Panc1 (cell line): Measurements from ENCODE around the gene LSM2.

Source experiments
- POLR2AphosphoS5 ChIP-seq: IDR thresholded peaks from 2 replicates; pipeline ENCODE4 v1.6.1; 2012; ENCODE audit warnings: mild to moderate bottlenecking, low read depth, low read length, moderate library complexity
- TF ChIP-seq, protein P1 (sequence below): fragments of 450-650 bp; IDR thresholded peaks from 2 replicates; pipeline ENCODE4 v1.5.1; 2017; ENCODE audit warnings: mild to moderate bottlenecking
- TF ChIP-seq, protein P2 (sequence below), 2 experiments: IDR thresholded peaks; 2 replicates each; pipeline ENCODE4 v1.6.1; 2011 to 2012; ENCODE audit warnings: low read depth in 2 of 2, control low read depth in 1 of 2, low read length in 1 of 2, mild to moderate bottlenecking in 1 of 2, moderate library complexity in 1 of 2; ENCODE audit not compliant: insufficient read depth in 1 of 2

DNA sequence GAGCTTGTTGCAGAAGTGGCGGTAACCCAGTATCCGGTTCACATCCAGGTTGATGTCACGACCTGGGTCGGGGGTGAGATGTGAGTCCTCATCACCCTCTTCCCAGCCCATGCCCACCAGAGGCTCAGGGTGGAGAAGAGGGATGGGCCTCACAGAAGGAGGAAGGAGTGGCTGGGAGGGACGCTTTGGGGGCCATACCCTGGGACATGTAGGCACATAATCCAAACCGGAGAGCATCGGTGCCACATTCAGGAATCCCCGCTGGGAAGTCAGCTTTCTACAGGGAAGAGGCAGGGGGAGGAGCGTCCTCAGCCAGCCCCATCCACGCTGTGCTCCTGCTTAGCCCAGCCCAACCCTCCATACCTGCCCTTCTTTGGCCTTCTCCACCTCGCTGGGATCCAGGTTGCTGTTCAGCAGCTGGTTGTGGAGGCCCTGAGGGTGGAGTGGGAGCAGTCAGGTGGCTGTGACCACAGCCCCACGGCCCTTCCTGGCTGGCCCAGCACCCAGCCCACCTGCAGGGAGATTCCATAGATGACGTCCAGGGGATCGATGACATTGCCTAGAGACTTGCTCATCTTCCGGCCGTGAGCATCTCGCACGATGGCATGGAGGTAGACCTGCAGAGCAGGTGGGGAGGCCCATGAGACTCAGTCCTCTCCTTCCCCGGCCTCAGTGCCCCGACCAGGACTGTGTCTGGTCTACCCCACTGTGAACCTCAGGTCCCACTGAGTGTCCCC lies 26.1 kb downstream of the LSM2 start:
- TF ChIP-seq, protein P1, sequence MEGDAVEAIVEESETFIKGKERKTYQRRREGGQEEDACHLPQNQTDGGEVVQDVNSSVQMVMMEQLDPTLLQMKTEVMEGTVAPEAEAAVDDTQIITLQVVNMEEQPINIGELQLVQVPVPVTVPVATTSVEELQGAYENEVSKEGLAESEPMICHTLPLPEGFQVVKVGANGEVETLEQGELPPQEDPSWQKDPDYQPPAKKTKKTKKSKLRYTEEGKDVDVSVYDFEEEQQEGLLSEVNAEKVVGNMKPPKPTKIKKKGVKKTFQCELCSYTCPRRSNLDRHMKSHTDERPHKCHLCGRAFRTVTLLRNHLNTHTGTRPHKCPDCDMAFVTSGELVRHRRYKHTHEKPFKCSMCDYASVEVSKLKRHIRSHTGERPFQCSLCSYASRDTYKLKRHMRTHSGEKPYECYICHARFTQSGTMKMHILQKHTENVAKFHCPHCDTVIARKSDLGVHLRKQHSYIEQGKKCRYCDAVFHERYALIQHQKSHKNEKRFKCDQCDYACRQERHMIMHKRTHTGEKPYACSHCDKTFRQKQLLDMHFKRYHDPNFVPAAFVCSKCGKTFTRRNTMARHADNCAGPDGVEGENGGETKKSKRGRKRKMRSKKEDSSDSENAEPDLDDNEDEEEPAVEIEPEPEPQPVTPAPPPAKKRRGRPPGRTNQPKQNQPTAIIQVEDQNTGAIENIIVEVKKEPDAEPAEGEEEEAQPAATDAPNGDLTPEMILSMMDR, result no peak
- TF ChIP-seq, protein P2, sequence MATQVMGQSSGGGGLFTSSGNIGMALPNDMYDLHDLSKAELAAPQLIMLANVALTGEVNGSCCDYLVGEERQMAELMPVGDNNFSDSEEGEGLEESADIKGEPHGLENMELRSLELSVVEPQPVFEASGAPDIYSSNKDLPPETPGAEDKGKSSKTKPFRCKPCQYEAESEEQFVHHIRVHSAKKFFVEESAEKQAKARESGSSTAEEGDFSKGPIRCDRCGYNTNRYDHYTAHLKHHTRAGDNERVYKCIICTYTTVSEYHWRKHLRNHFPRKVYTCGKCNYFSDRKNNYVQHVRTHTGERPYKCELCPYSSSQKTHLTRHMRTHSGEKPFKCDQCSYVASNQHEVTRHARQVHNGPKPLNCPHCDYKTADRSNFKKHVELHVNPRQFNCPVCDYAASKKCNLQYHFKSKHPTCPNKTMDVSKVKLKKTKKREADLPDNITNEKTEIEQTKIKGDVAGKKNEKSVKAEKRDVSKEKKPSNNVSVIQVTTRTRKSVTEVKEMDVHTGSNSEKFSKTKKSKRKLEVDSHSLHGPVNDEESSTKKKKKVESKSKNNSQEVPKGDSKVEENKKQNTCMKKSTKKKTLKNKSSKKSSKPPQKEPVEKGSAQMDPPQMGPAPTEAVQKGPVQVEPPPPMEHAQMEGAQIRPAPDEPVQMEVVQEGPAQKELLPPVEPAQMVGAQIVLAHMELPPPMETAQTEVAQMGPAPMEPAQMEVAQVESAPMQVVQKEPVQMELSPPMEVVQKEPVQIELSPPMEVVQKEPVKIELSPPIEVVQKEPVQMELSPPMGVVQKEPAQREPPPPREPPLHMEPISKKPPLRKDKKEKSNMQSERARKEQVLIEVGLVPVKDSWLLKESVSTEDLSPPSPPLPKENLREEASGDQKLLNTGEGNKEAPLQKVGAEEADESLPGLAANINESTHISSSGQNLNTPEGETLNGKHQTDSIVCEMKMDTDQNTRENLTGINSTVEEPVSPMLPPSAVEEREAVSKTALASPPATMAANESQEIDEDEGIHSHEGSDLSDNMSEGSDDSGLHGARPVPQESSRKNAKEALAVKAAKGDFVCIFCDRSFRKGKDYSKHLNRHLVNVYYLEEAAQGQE (IDR thresholded peaks at IDR 0.05; ENCODE audit: insufficient read depth in 1 of 2, low read depth in 2 of 2, low read length in 1 of 2), result no peak
- no peak for TF ChIP-seq POLR2AphosphoS5
